Endothelial cell of umbilical vein (primary cell): Measurements from ENCODE around the gene PCGF5. TPM values are rescaled to one million over a fixed set of nuclear protein-coding genes. Genes with fewer than 3 reads are reported as not detected.
A peak's percentile ranks its signal among the peaks of the same experiment; 100 is the strongest.

Experiments used
- BruUV-seq: library from RNA; stranded (reverse); fragments of 400-500 nt; replicated peaks from 2 replicates; lab custom pipeline; 2021; lab: Mats Ljungman, UMichigan
- CTCF ChIA-PET: fragments of 300-600, 350-600 bp; sonication (Branson Sonifier 250); formaldehyde crosslinking; loops from one replicate; lab custom pipeline; 2021; ENCODE audit warnings: antibody characterized with exemption, inconsistent platforms; lab: Charles Lee
- POLR2A ChIA-PET: fragments of 300-600, 350-600 bp; sonication (Branson Sonifier 250); formaldehyde crosslinking; loops from one replicate; lab custom pipeline; 2021; ENCODE audit warnings: antibody characterized with exemption, inconsistent platforms; lab: Charles Lee
- DNase-seq: peaks from one replicate; pipeline ENCODE4 v3.0.0-alpha.2; 2011; ENCODE audit warnings: low read depth, low spot score
- FAIRE-seq: peaks from 2 replicates; lab custom pipeline; 2011; peaks lifted over from hg19 to GRCh38; lab: Jason Lieb, UNC
- H2AFZ ChIP-seq: 2 replicates; pipeline ENCODE4 v1.6.0; 2012; ENCODE audit warnings: low read depth, low read length, control low read depth, inconsistent platforms
- H3K27ac ChIP-seq: 2 replicates; pipeline ENCODE4 v1.5.1; 2011; ENCODE audit warnings: low read depth, mild to moderate bottlenecking, control low read depth, low read length, moderate library complexity; ENCODE audit not compliant: insufficient read depth
- H3K27me3 ChIP-seq, 2 experiments: 2 replicates each; pipeline versions ENCODE4 v1.6.0 to v1.6.1; 2011; ENCODE audit warnings: low read length in 2 of 2, mixed read lengths in 1 of 2; ENCODE audit not compliant: control insufficient read depth in 2 of 2, insufficient read depth in 2 of 2
- H3K36me3 ChIP-seq, 2 experiments: 2 replicates in 1 of 2; 3 replicates in 1 of 2; pipeline ENCODE4 v1.5.1; 2011; ENCODE audit warnings: low read length in 2 of 2, mild to moderate bottlenecking in 1 of 2, moderate library complexity in 1 of 2; ENCODE audit not compliant: control insufficient read depth in 2 of 2, insufficient read depth in 2 of 2; ENCODE audit errors: extremely low read depth in 1 of 2
- H3K4me1 ChIP-seq: 3 replicates; pipeline ENCODE4 v1.5.1; 2011; ENCODE audit warnings: mild to moderate bottlenecking, low read length; ENCODE audit not compliant: control insufficient read depth, insufficient read depth; ENCODE audit errors: extremely low read depth
- H3K4me2 ChIP-seq: 2 replicates; pipeline ENCODE4 v1.6.1; 2011; ENCODE audit warnings: low read length, control low read depth, mixed read lengths; ENCODE audit not compliant: insufficient read depth
- H3K4me3 ChIP-seq, 3 experiments: fragments of 200-600 bp in 1 of 3; sonication (generic), shearing (Covaris generic) in 1 of 3; replicated peaks in 1 of 3; 2 replicates each; pipeline ENCODE4 v1.5.1; 2011 to 2016; ENCODE audit warnings: control low read depth in 3 of 3, low read length in 3 of 3, mild to moderate bottlenecking in 2 of 3, inconsistent platforms in 1 of 3, low read depth in 1 of 3, moderate library complexity in 1 of 3; ENCODE audit not compliant: insufficient read depth in 1 of 3
- H3K79me2 ChIP-seq: 2 replicates; pipeline ENCODE4 v1.6.0; 2012; ENCODE audit warnings: low read length, inconsistent platforms; ENCODE audit not compliant: control insufficient read depth, insufficient read depth
- H3K9ac ChIP-seq: replicated peaks from 2 replicates; pipeline ENCODE3; 2011; ENCODE audit warnings: low read length, control low read depth; ENCODE audit not compliant: insufficient read depth; ENCODE audit errors: extremely low read depth
- H3K9me1 ChIP-seq: replicated peaks from 3 replicates; pipeline ENCODE4 v1.6.0; 2011; ENCODE audit warnings: mild to moderate bottlenecking, low read length; ENCODE audit not compliant: control insufficient read depth, insufficient read depth; ENCODE audit errors: extremely low read depth
- H3K9me3 ChIP-seq: replicated peaks from 2 replicates; pipeline ENCODE4 v1.5.1; 2012; ENCODE audit warnings: low read length, inconsistent platforms; ENCODE audit not compliant: control insufficient read depth, insufficient read depth
- H4K20me1 ChIP-seq: replicated peaks from 2 replicates; pipeline ENCODE3; 2011; ENCODE audit warnings: mild to moderate bottlenecking, low read length; ENCODE audit not compliant: control insufficient read depth, insufficient read depth; ENCODE audit errors: extremely low read depth
- EZH2 ChIP-seq: IDR thresholded peaks from 2 replicates; pipeline ENCODE4 v1.6.1; 2012; ENCODE audit warnings: borderline replicate concordance, low read depth, mild to moderate bottlenecking, moderate library complexity, low read length, inconsistent platforms; ENCODE audit not compliant: severe bottlenecking
- FOS ChIP-seq: IDR thresholded peaks from 2 replicates; pipeline ENCODE4 v1.6.1; 2011; ENCODE audit warnings: mild to moderate bottlenecking, low read length, moderate library complexity, borderline replicate concordance; ENCODE audit not compliant: insufficient read depth
- GATA2 ChIP-seq: IDR thresholded peaks from 2 replicates; pipeline ENCODE4 v1.7.0; 2011; ENCODE audit warnings: low read depth, mild to moderate bottlenecking, moderate library complexity, mixed read lengths, low read length; ENCODE audit not compliant: insufficient read length, insufficient read depth
- JUN ChIP-seq: IDR thresholded peaks from 2 replicates; pipeline ENCODE4 v1.6.1; 2011; ENCODE audit warnings: borderline replicate concordance, low read depth; ENCODE audit not compliant: insufficient read length, insufficient read depth
- MAX ChIP-seq: IDR thresholded peaks from 2 replicates; pipeline ENCODE4 v1.6.1; 2011; ENCODE audit not compliant: insufficient read depth, insufficient read length
- MYC ChIP-seq: IDR thresholded peaks from one replicate; pipeline ENCODE4 v1.6.1; 2011; ENCODE audit warnings: mild to moderate bottlenecking, low read depth, low read length
- POLR2A ChIP-seq: IDR thresholded peaks from 2 replicates; pipeline ENCODE4 v1.6.1; 2012; ENCODE audit warnings: low read depth, mild to moderate bottlenecking, control low read depth, low read length
- POLR2AphosphoS5 ChIP-seq: IDR thresholded peaks from 2 replicates; pipeline ENCODE4 v1.6.1; 2012; ENCODE audit warnings: low read depth, mild to moderate bottlenecking, control low read depth, low read length, moderate library complexity; ENCODE audit not compliant: insufficient read depth
- dilution Hi-C: fragments of 300-500 bp; cut with MboI; formaldehyde crosslinking; loops from one replicate; pipeline ENCODE4 v1.15.0; 2019; ENCODE audit warnings: low sequenced_read_pairs; ENCODE audit not compliant: extremely low pct_ligation_motif_present
- intact Hi-C: fragments of 100-400 bp; cut with micrococcal nuclease; formaldehyde crosslinking; loops from one replicate; pipeline ENCODE4 v1.10.0; 2022
- polyA plus RNA-seq, 4 experiments: library from polyadenylated mRNA; depleted of rRNA in 3 of 4; stranded (reverse) in 3 of 4; unstranded in 1 of 4; fragments of >200 nt; gene quantifications; 2 replicates each; pipeline versions ENCODE4 v1.2.1 to v1.2.3, GENCODE V29; 2011 to 2012; ENCODE audit warnings: missing spikeins in 1 of 4
- total RNA-seq: library from RNA; stranded (reverse); gene quantifications from 2 replicates; pipeline ENCODE4 v1.2.3, GENCODE V29; 2021
- TF ChIP-seq, protein P1 (sequence below), 2 donors: IDR thresholded peaks; 1 replicate in 1 of 2; 2 replicates in 1 of 2; pipeline ENCODE4 v1.5.1; 2011; ENCODE audit warnings: low read length in 2 of 2, mild to moderate bottlenecking in 2 of 2, moderate library complexity in 2 of 2, control low read depth in 1 of 2, inconsistent platforms in 1 of 2, low read depth in 1 of 2; ENCODE audit not compliant: insufficient read depth in 1 of 2; ENCODE audit errors: extremely low read depth in 1 of 2

The PCGF5 gene
- total and polyA plus RNA-seq, 2 donors (not counting 3 experiments of a cell fraction or from before 2014, with no cell fraction given): 25.0 to 29.8 TPM

GRCh38 chr10:91220954-91221675 is 652 bp downstream of the PCGF5 start:
- intact Hi-C loops: loop anchor here (1.0 to 2.0 kb wide), 4 partner anchors 22 to 350 kb away; partner anchors contain the start of gene RPP30
- dilution Hi-C loops: no loop called here
- Histone ChIP-seq H3K27me3 (no peaks in the 10 kb centered on the region), H3K27ac (peak overlapping the region; percentile 75), H3K4me1 (peaks cover 10% of the 10 kb centered on the region), H4K20me1 (no peaks in the 10 kb centered on the region), H3K79me2 (peaks cover 11% of the 10 kb centered on the region), H3K4me2 (peak overlapping the region; percentile 91), H3K9me1 (no peaks in the 10 kb centered on the region), H3K4me3 (peak overlapping the region; percentile 87 to 96 (median 91)), H2AFZ (peak overlapping the region; percentile 98), H3K9ac (peak overlapping the region; percentile 92), H3K36me3 (no peaks in the 10 kb centered on the region), H3K9me3 (no peaks in the 10 kb centered on the region)
- FAIRE-seq (peak; percentile 21), DNase-seq (peak; percentile 41)
- TSS peak; percentile 52 for BruUV-seq
- ChIA-PET POLR2A (no interaction called here), CTCF (interaction anchor here (1.0 kb wide), 1 partner anchor 310 kb away, joined by 4 read pairs; no protein-coding TSS in a partner anchor)
- no peak for TF ChIP-seq MAX
- TF ChIP-seq, protein P1, sequence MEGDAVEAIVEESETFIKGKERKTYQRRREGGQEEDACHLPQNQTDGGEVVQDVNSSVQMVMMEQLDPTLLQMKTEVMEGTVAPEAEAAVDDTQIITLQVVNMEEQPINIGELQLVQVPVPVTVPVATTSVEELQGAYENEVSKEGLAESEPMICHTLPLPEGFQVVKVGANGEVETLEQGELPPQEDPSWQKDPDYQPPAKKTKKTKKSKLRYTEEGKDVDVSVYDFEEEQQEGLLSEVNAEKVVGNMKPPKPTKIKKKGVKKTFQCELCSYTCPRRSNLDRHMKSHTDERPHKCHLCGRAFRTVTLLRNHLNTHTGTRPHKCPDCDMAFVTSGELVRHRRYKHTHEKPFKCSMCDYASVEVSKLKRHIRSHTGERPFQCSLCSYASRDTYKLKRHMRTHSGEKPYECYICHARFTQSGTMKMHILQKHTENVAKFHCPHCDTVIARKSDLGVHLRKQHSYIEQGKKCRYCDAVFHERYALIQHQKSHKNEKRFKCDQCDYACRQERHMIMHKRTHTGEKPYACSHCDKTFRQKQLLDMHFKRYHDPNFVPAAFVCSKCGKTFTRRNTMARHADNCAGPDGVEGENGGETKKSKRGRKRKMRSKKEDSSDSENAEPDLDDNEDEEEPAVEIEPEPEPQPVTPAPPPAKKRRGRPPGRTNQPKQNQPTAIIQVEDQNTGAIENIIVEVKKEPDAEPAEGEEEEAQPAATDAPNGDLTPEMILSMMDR (IDR thresholded peaks at IDR 0.05; ENCODE audit: extremely low read depth in 1 of 2, insufficient read depth in 1 of 2, low read depth in 1 of 2, low read length in 2 of 2): peak in 1 of 2 donors; percentile 2

- Histone ChIP-seq H3K27me3 (no peaks in the 10 kb centered on the region), H3K4me3 (no peak overlapping the region), H3K9me1 (no peaks in the 10 kb centered on the region), H3K9me3 (no peaks in the 10 kb centered on the region), H3K79me2 (peaks cover 9% of the 10 kb centered on the region), H4K20me1 (no peaks in the 10 kb centered on the region), H3K9ac (no peak overlapping the region), H3K27ac (no peak overlapping the region), H3K4me2 (no peak overlapping the region), H3K36me3 (peaks cover 0 to 3% of the 10 kb centered on the region in 2 experiments), H2AFZ (no peak overlapping the region), H3K4me1 (peaks cover 10% of the 10 kb centered on the region)
- ChIA-PET CTCF (no interaction called here), POLR2A (no interaction called here)
- TF ChIP-seq MYC (no peak), JUN (no peak), EZH2 (no peak), MAX (no peak), POLR2AphosphoS5 (no peak), GATA2 (no peak), FOS (no peak), POLR2A (no peak)
- TF ChIP-seq, protein P1 (IDR thresholded peaks at IDR 0.05; ENCODE audit: extremely low read depth in 1 of 2, insufficient read depth in 1 of 2, low read depth in 1 of 2, low read length in 2 of 2): no peak
- dilution Hi-C loops: no loop called here
- FAIRE-seq (no peak), DNase-seq (no peak)
- no TSS peak for BruUV-seq
- intact Hi-C loops: no loop called here
Measured at GRCh38 chr10:91226093-91226492, 5.6 kb downstream of the PCGF5 start.
